SIG-M5 treated with dmso at 0.1 percent for 504 hours (cell line): ENCODE results near the gene IGSF11.
"Not testable (repeated sequence)": the region's sequence is repeated elsewhere in the genome, so short reads cannot be mapped to it uniquely, and the experiment has no call there.

Experiments used
- DNase-seq: peaks from one replicate; lab custom pipeline; 2025; ENCODE audit not compliant: unreplicated experiment; lab: John Stamatoyannopoulos, UW

Gene IGSF11

DNA sequence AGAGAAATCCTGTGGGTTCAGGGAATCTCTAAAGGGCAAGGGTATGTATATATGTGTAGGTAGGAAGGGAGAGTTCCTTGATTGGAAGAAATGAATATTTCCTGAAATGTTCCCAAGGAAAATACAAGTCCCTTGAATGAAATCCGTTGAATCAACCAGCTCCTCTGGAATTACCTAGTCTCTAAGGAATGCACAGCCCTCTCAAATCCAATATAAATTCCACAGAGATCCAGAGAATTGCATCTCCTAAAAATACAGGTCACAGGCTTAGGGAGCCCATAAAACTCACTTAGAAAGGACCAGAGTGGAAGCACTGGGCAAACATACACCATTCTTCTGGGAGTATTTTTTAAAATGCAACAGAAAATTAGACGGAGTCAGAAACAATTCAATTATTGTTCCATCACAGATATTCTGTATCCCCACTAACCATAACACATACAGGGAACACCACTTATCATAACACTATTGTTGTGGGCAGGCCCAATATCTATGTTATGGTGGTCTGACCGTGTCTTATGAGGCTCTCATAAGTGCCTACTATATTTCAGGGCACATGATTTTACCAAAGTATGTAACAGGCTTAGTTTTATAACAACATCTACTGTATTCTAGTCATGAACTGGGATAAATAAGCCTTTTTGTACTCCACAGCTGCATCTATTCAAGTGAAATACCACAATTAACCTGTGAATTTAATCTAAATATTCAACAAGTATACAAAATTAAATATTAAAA, 43.7 kb downstream of the IGSF11 start:
- no peak for DNase-seq

DNA sequence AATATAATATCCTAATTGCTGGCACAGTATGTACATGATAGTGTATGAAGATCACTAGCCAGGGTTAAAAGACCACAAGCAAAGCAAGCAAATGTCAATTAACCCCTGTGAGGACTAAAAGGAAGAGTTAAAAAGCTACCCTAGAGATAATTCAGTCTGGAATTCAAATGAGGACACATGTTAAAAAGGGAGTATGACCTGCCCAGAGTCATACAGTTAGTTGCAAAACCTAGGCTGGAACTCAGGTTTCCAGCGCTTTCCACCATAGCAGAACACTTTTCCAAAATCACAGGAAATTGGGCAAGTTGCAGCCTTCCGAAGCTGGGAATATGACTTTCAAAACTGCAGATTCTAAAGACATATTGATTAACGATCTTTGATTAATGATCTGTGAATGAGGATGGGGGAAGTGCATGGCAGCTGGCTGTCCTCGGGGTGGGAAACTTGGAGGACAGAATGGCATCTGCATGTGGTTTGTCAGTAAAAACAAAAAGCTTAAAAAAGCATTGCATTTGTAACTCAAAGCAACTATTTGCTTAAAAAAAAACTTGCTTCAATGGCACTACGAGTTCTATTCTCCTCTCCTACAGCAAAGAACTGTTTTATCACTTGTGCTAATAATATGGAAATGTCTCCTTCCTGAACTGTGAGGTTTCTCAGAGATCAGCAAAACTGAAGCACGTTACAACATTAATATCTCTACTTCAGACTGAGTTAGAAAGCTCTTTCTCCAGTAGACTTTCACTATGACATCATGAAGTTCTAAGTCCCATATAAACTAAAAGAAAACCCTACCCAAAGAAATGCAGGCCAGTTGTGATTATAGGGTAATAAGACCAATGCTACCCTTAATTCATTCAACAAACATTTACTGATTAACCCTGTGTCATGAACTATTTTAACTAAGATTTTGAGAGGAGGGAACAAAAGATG, 46.2 kb downstream of the IGSF11 start:
- DNase-seq = no peak

DNA sequence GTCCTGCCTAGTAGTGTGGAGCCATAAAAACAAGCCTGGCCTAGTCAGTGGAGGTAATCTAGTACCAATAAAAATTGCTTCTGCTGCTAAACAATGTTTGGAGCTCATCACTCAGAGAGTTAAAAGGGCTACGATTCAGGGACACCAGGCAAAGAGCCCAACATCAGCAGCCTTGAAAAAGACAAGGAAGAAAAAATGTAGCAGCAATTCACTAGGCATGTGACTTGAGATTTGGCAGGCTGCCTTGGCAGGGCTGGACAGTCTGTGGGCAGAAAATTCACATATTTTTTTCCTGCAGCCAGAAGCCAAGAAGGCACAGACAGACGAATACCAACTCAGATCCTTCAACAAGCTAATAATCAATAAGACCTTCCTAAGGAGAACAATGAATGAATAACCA, 47.2 kb downstream of the IGSF11 start:
- no peak for DNase-seq

DNA sequence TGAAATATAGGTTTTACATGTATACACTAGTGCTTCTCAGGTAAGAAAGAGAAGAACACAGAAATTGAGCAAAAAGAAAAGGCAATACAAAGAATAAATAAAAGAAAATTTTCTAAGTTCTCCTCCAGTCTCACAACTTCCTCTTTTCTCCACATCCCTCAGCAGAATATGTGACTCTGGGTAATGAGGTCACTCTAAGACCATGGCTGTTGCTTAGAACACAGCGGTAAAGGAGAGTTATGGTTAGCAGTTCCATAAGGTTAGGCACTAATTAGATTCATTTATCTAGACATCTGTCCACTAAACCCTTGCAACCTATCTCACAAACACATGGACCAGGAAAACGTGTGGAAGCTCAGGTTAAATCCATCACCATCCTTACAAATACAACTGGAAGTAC, 47.9 kb downstream of the IGSF11 start:
- DNase-seq = no peak

DNA sequence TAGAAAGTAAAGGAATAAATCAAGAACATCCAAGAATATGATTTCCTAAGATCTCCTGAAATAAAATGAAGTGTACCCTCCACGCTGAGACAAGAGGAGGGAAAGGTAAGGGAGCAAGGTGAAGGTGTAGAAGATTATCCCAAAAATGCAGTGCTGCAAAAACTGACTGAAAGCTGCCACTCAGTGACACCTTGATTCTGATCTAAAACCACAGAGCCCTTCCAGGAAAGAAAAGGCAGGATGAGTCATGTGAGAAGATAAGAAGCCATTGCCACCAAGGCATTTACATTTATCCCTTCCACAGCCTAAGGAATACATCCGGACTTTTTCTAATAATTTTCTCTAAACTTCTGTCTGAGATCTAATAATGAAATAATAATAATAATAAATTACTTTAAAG, 49.9 kb downstream of the IGSF11 start:
- no peak for DNase-seq

DNA sequence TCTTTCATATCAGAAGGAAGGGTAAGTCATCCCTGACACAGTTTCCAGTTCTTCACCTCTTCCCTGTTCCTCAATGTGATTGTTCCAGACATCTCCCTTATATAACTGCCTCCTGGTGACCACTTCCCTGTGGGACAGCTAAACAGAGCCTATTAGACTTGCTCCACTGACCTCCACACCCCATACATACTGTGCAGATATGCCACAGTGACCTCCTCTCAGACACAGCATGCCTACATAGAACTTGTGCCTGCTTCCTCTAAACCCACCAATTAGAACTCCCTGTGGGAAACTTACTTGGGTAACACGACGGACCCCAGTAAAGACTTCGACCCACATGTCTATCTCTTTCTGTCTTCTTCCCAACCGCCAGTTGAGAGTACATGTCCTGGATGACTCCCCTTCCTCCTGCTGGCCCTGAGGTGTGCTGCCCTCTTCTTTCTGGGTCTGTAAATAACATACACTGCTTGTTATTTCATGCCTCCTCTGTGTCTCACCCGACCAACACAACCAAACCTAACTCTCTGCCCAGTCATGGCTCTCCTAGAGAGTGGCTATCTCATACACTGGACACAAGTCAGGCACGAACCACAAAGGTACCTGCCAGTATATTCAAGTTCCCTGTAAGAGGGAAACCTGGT, 53.0 kb downstream of the IGSF11 start:
- no peak for DNase-seq

DNA sequence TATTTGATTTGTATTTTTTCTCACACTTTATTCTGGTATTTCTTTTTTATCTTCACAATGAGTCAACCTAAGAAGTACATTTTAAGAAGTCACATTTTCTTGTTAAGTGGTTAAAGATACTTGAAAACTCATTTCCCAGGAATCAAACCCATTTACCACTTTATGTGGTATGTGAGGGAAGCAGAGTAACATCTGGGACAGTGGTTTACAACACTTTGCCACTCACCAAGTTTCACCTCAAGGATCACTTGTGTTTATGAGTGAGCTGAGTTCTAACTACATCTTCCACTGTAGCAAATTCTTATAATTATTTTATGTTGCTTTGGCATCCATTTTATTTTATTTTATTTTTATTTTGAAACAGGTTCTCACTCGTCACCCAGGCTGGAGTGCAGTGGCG, 53.8 kb downstream of the IGSF11 start:
- DNase-seq = no peak

DNA sequence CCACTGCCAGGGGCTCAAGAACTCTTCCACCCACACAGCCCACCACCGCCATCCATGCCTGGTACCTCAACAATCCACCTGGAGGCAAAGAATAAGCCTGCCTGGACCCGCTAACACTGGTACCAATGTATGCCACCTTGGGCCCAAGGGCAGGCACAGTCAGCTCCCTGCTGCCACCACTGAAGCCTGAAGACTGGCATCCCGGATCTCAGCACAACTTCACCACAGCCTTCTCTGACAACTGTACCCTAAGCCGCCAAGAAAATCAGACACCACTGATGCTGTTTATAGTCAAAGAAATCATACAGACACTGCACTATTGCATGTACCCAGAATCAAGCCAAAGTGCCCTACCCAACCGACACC, 56.3 kb downstream of the IGSF11 start:
- no peak for DNase-seq

DNA sequence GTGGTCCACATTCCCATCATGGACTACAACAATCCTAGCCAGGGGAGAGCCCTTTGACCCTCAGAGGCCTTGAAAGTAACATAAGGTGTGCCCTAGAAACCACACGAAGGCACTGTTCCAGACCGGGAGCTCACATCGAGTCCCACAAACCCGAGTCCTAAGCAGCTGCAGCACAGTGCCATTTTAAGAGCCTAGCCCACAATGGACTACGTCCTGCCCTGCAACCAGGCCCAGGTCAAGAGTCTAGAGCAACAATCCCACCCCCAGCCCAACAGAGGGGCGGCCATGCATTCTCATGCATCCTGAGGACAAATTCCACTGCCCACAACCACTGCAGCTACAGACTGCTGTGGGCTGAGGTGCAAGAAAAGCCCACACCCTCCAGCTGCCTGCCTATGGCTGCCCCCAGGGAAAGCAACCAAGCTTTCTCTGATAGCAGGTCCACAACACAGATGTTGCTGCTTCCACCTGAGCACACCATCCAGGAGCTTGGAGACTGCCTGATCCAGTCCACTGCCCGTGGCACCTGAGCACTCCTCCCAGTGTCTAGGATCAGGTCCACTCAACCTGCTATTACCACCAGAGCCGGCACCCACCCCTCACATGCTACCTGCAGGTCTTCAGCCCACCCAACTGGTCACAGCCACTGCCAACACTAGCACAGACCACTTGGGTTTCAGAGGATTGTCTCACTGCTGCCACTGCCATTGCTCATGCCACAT, 56.8 kb downstream of the IGSF11 start:
- DNase-seq = no peak

DNA sequence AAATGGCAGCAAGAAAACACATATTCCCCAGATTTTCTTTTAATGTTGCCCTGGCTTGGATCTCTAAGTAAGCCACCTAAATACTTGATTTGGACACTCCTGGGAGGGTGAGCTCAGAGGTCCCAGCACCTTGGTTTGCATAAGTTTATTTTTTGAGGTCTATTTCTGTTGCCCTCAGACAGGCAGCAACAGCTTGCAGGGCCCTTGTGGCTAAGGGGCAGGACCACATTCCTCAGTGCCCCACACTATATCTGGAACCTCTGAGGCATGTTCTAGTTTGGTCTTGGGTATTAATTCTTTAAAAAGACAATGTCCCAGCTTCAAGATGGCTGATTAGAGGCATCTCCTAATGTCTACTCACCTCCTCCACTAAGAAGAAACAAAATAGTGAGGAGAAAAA, 57.5 kb downstream of the IGSF11 start:
- no peak for DNase-seq

DNA sequence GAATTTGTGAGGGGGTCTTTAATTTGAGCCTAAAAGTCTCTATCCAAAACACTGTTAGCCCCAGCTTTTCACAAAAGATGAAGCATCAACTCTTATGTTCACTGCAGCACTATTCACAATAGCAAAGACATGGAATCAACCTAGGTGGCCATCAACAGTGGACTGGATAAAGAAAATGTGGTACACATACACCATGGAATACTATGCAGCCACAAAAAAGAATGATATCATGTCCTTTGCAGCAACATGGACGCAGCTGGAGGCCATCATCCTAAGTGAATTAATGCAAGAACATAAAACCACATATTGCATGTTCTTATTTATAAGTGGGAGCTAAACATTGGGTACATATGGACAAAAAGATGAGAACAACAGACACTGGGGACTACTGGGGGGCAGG, 59.2 kb downstream of the IGSF11 start:
- DNase-seq = not testable (repeated sequence)

DNA sequence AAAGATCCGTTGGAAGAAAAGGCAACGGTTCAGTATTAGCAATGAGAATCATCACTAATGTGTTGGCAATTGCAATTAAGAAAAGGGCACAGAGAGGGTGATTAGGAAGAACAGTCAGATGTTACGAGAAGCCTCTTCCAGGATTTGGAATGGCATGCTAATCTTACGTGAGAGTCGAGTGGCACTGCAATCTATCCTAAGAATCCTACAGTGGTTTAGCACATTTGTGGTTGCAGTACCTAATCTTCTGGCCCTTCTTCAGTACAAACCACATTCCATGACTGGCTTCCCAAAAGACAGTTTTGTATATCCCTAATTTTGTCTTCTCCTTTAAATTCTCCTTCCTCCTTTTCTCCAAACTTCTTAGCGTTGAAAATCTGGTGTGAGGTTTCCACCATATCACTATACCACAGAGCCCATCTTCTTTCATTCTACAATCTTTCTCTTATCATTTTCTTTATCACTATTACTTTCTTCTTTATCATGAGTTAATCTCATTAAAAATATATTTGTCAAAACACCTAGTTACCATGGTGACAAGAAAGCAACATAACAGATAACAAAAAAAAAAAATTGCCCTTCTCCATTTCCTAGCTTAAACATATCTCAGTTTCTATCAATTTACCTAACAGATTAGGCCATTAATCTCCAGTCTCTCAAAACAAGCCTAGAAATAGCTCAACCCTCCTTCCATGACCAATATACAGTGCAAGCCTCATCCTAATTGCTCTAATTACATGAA, 60.1 kb downstream of the IGSF11 start:
- no peak for DNase-seq

DNA sequence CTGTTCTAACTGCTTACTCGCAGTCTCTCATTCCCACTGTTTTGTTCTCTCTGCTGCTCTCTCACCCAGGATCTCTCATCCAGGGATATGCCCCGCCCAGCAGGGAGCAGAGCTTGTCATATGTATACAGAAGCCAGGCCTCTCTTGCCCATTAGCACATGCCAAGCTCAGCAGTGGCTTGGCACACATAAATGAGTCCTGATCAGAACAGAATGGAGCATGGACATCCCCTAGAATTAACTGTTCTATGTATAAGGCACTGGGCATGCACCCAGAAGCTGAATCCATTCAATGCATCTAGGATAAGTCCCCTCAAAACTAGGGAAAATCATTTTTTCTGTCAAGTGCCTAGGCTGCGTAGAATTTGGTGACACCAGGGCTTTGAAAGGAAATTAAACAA, 61.6 kb downstream of the IGSF11 start:
- no peak for DNase-seq

DNA sequence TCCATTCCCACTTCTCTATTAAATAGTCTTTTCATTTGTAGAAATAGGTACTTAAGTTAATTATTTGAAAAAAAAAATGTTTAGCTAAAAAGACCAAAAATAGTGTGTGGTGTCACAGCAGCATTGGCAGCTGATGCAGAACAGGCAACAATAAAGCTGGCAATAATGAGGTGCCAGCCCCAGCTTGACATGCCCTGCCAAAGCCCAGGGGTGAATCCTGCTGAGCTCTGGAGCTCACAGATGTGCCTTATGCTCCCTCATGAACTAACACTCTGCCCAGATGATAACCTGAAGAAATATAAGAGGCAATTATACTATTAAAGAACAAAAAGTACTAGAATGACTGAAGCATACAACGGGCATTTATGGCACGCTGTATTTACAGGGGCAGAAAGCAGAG, 63.8 kb downstream of the IGSF11 start:
- no peak for DNase-seq

DNA sequence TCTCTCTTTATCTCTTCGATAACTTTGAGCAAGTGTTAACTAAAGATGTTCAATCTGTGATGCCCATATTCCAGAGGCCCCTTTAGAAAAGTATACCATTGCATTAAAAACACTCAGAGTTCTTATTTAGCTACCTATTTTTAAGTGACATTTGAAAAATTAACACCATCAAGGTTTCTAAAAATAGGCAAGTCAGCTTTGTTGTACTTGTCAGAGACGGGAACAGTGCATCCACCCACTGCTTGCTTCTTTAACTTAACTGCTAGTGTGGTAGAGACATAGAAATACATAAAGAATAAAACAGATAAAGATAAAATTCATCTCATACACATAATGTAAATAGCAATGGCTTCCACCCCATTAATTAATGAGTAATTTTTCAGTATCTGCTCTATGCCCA, 66.0 kb downstream of the IGSF11 start:
- DNase-seq = no peak

DNA sequence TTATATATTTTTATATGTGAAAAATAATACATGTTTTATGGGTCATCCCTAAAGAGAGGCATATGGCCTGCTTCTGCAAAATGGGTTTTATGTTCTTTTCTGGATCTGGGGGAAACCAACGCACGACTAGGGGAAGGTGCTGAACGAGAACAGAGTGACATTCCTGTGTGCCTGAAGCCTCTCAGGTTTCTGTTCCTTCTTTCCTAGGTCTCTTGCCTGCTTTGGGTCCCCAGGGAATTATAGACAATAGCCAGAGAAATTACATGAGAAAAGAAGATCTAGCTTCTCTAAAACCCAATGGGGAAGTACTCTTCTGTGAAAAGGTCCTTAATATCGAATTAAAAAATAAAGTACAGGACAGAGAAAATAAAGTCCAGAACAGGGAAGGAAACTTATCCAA, 66.5 kb downstream of the IGSF11 start:
- no peak for DNase-seq

DNA sequence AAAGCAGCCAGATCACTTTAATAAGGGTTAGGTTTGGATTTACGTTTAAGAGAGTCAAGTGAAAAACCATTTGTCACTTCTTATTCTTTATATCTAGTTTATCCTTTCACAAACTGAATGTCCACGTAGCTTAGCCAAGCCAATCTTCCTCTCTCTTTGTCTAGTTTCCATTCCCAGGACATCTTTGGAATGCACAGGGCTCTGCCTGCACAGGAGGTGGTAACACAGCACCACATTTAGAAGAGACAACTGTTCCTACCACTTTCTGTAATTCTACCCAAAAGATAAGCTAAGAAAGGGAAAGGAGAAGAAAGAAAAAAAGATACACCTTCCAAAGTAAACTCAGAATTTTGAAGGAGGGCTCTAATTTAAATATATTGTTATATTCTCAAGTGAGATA, 67.9 kb downstream of the IGSF11 start:
- DNase-seq = no peak

DNA sequence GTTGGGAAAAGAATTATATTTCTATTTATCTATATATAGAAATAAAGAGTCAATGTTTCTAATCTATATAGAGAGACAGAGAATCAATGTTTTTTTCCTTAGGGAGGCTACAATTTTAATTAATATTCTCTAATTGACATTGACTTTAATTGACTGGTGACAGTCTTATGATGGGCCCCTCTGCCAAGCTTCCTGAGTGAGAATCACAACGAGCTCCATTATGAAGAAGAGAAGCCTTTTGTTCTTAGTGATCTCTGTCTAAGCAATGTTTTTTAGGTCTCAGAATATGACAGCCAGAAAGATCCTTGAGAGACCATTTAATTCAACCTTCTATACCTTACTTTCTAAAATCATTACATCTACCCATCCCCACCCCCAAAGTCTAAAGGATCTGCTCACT, 70.9 kb downstream of the IGSF11 start:
- no peak for DNase-seq

DNA sequence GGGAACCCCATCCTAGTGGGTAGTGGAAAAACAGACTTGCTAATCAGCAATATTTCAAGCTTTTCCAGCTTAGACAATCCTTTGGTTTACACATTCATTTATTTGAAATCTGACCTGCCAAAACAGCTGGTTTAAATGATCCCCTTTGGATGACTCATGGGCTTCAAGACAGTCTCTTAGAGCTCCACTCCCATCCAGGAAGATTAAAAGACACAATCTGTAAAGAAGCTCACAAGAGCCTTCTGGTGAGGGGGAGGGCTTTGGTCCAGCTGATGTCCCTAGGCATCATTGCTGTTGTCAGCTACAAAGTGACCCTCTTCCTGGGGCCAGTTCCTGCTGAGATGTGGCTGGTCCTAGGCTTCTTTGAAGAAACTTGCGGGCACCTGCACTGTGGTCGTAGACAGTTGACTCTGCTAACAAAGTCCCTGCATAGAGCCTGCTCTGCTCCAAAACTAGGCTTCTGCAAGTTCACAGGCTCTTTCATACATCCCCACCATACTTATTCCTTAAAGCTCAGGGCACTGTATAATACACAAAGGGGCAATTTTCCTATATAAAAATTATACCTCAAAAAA, 73.7 kb downstream of the IGSF11 start:
- DNase-seq = no peak

DNA sequence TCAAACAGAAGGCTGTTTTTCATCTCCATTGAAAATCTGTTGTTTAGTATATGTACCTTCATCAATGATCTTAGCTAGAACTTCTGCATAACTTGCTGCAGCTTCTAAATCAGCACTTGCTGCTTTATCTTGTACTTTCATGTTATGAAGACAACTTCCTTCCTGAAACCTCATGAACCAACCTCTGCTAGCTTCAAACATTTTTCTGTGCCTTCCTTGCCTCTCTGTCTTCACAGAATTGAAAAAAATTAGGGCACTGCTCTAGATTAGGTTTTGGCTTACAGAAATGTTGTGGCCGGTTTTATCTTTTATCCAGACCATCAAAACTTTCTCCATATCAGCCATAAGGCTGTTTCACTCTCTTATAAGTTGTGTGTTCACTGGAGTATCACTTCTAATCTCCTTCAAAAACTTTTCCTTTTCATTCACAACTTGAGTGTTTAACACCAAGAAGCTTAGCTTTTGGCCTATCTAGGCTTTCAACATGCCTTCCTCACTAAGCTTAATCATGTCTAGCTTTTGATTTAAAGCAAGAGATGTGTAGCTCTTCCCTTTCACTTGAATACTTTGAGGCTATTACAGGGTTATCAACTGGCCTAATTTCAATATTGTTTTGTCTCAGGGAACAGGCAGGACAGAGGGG, 78.6 kb downstream of the IGSF11 start:
- no peak for DNase-seq
